Natural killer cell (primary cell): ENCODE measurements around the gene GIMAP1. TPM values are rescaled to one million over a fixed set of nuclear protein-coding genes. Genes with fewer than 3 reads are reported as not detected.
"Not testable (repeated sequence)": the region's sequence is repeated elsewhere in the genome, so short reads cannot be mapped to it uniquely, and the experiment has no call there.

Experiments used
- ATAC-seq, 3 donors: fragments of 150-1000 bp in 2 of 3; fragments of 200-7000 bp in 1 of 3; cut with Tn5 transposase; 1 replicate in 1 of 3; 2 replicates in 2 of 3; pipeline ENCODE4 v1.10.0; 2021; ENCODE audit warnings: mild to moderate bottlenecking in 2 of 3, moderate library complexity in 2 of 3
- DNase-seq, 2 donors: peaks; one replicate each; pipeline versions ENCODE4 v3.0.0 to v3.0.0-alpha.2; 2013 to 2021; ENCODE audit warnings: mixed read lengths in 1 of 2
- H3K27ac ChIP-seq: one replicate; pipeline ENCODE4 v1.5.1; 2013; ENCODE audit warnings: mild to moderate bottlenecking, low read length
- H3K27me3 ChIP-seq: one replicate; pipeline ENCODE4 v1.6.1; 2013; ENCODE audit warnings: low read length; ENCODE audit not compliant: control insufficient read depth, insufficient read depth
- H3K36me3 ChIP-seq: one replicate; pipeline ENCODE4 v1.6.1; 2013; ENCODE audit warnings: low read length; ENCODE audit not compliant: control insufficient read depth, insufficient read depth
- H3K4me1 ChIP-seq: one replicate; pipeline ENCODE4 v1.6.1; 2013; ENCODE audit warnings: low read length; ENCODE audit not compliant: control insufficient read depth, insufficient read depth
- H3K4me3 ChIP-seq: one replicate; pipeline ENCODE4 v1.5.1; 2013; ENCODE audit warnings: low read length
- H3K9me3 ChIP-seq: one replicate; pipeline ENCODE4 v1.6.1; 2013; ENCODE audit warnings: low read length; ENCODE audit not compliant: control insufficient read depth, insufficient read depth
- H3K27ac Mint-ChIP-seq, 2 donors: one replicate each; pipeline ENCODE4 v1.8.0; 2022; ENCODE audit warnings: mild to moderate bottlenecking in 2 of 2, mixed read lengths in 2 of 2, moderate library complexity in 1 of 2
- H3K27me3 Mint-ChIP-seq, 2 donors: one replicate each; pipeline ENCODE4 v1.8.0; 2022; ENCODE audit warnings: low read depth in 2 of 2, mixed read lengths in 2 of 2
- H3K36me3 Mint-ChIP-seq: one replicate; pipeline ENCODE4 v1.8.0; 2022; ENCODE audit warnings: mixed read lengths
- H3K4me1 Mint-ChIP-seq, 2 donors: one replicate each; pipeline ENCODE4 v1.8.0; 2022; ENCODE audit warnings: mixed read lengths in 2 of 2
- H3K4me3 Mint-ChIP-seq: one replicate; pipeline ENCODE4 v1.8.0; 2022; ENCODE audit warnings: mild to moderate bottlenecking, moderate library complexity, mixed read lengths
- H3K9me3 Mint-ChIP-seq, 2 donors: one replicate each; pipeline ENCODE4 v1.8.0; 2022; ENCODE audit warnings: mixed read lengths in 2 of 2
- CTCF ChIP-seq: fragments of 200-600 bp; IDR thresholded peaks from one replicate; pipeline ENCODE4 v1.8.0; 2022; ENCODE audit warnings: antibody characterized with exemption
- WGBS: methylation state at CpG from one replicate; pipeline ENCODE4 v1.1.7; 2013; ENCODE audit warnings: missing lambda C conversion rate; ENCODE audit not compliant: insufficient coverage; 5-methylcytosine and 5-hydroxymethylcytosine counted together
- intact Hi-C: fragments of 100-400 bp; cut with micrococcal nuclease; formaldehyde crosslinking; loops from one replicate; pipeline ENCODE4 v1.14.2; 2022
- total RNA-seq, 4 donors: library from RNA; stranded (reverse); fragments of 120-200 nt in 1 of 4; gene quantifications; one replicate each; pipeline versions ENCODE4 v1.2.3 to v1.2.4, GENCODE V29; 2013 to 2022

The GIMAP1 gene
- 10 to 100 TPM; 11.1 to 23.9 (median 13.3) TPM for total RNA-seq
- total RNA-seq (2013): 37.9 TPM

- ATAC-seq: peak; percentile 73 to 79 (median 79)
These were observed at the start of gene GIMAP1 for GRCh38 chr7:150716368-150716767. Gene GIMAP1, plus strand, starts transcription at chr7:150716613. Its CDS starts 2,435 bp downstream, at chr7:150719048.

GRCh38 chr7:150668472-150668911 is 47.9 kb upstream of the GIMAP1 start:
- Histone ChIP-seq H3K4me3 (no peak overlapping the region), H3K27me3 (no peaks in the 10 kb centered on the region), H3K4me1 (peaks cover 62% of the 10 kb centered on the region), H3K27ac (peak overlapping the region; percentile 96), H3K9me3 (no peaks in the 10 kb centered on the region), H3K36me3 (no peaks in the 10 kb centered on the region)
- peak overlapping the region; percentile 58 for H3K4me3 Mint-ChIP-seq
- peak overlapping the region; percentile 99 to 100 for H3K27ac Mint-ChIP-seq
- WGBS: 13% methylated on average over 1 of the region's 1 CpG
- DNase-seq: peak; percentile 53 to 89
- no peaks in the 10 kb centered on the region for H3K36me3 Mint-ChIP-seq
- intact Hi-C loops: loop anchor here (1.0 to 10.0 kb wide), 8 partner anchors 17 to 346 kb away; partner anchors contain the start of genes GIMAP1, GIMAP2 and GIMAP7
- H3K27me3 Mint-ChIP-seq: no peaks in the 10 kb centered on the region
- peak; percentile 73 to 88 (median 80) for ATAC-seq
- peaks cover 2 to 8% of the 10 kb centered on the region in 2 donors for H3K9me3 Mint-ChIP-seq
- no peak for TF ChIP-seq CTCF
- peaks cover 81 to 85% of the 10 kb centered on the region in 2 donors for H3K4me1 Mint-ChIP-seq

More at GRCh38 chr7:150716368-150716767, at the start of gene GIMAP1:
- intact Hi-C loops: loop anchor here (2.0 to 5.0 kb wide), 2 partner anchors 36 to 48 kb away; no protein-coding TSS in a partner anchor
- Mint-ChIP-seq H3K27ac (peak within 1 kb of the TSS; percentile 92 to 93), H3K4me1 (peaks cover 71 to 76% of the 10 kb centered on the region in 2 donors), H3K4me3 (peak within 1 kb of the TSS; percentile 87), H3K9me3 (peaks cover 0 to 2% of the 10 kb centered on the region in 2 donors), H3K36me3 (peaks cover 36% of the 10 kb centered on the region), H3K27me3 (no peaks in the 10 kb centered on the region)
- DNase-seq: peak; percentile 27 to 83
- peak within 1 kb of the TSS; percentile 79 for H3K27ac ChIP-seq
- H3K36me3 ChIP-seq: peaks cover 27% of the 10 kb centered on the region
- H3K27me3 ChIP-seq: no peaks in the 10 kb centered on the region
- WGBS: under 1% methylated on average over 5 of the region's 5 CpGs
- TF ChIP-seq CTCF: no peak
- peak within 1 kb of the TSS; percentile 71 for H3K4me3 ChIP-seq
- no peaks in the 10 kb centered on the region for H3K9me3 ChIP-seq
- H3K4me1 ChIP-seq: peaks cover 46% of the 10 kb centered on the region

- no peaks in the 10 kb centered on the region for H3K36me3 Mint-ChIP-seq
- no peaks in the 10 kb centered on the region for H3K9me3 ChIP-seq
- no peaks in the 10 kb centered on the region for H3K27me3 ChIP-seq
- H3K27ac ChIP-seq: peak overlapping the region; percentile 96
- peaks cover 77 to 80% of the 10 kb centered on the region in 2 donors for H3K4me1 Mint-ChIP-seq
- peaks cover 57% of the 10 kb centered on the region for H3K4me1 ChIP-seq
- ATAC-seq (no peak), DNase-seq (no peak)
- peak overlapping the region; percentile 58 for H3K4me3 Mint-ChIP-seq
- no peaks in the 10 kb centered on the region for H3K27me3 Mint-ChIP-seq
- no peak overlapping the region for H3K4me3 ChIP-seq
- no peak for TF ChIP-seq CTCF
- intact Hi-C loops: loop anchor here (1.0 to 10.0 kb wide), 8 partner anchors 16 to 346 kb away; partner anchors contain the start of genes GIMAP1, GIMAP2 and GIMAP7
- H3K36me3 ChIP-seq: no peaks in the 10 kb centered on the region
- peaks cover 2 to 8% of the 10 kb centered on the region in 2 donors for H3K9me3 Mint-ChIP-seq
- peak overlapping the region; percentile 99 to 100 for H3K27ac Mint-ChIP-seq
These were observed 47.4 kb upstream of the GIMAP1 start for GRCh38 chr7:150668977-150669376.

- H3K27me3 Mint-ChIP-seq, H3K9me3 Mint-ChIP-seq, H3K36me3 Mint-ChIP-seq, H3K27me3 ChIP-seq, H3K9me3 ChIP-seq, H3K27ac ChIP-seq, H3K27ac Mint-ChIP-seq, DNase-seq, H3K4me3 ChIP-seq, ATAC-seq, intact Hi-C loops, H3K36me3 ChIP-seq, H3K4me3 Mint-ChIP-seq: not testable (repeated sequence)
- H3K4me1 Mint-ChIP-seq: peaks cover 68 to 72% of the 10 kb centered on the region in 2 donors
- H3K4me1 ChIP-seq: peaks cover 36% of the 10 kb centered on the region
- WGBS: 96% methylated on average over 7 of the region's 7 CpGs
These were observed 44.4 kb upstream of the GIMAP1 start for GRCh38 chr7:150671798-150672585.
